ENCODE results near the gene CLSTN2.

CLSTN2 gene

DNA sequence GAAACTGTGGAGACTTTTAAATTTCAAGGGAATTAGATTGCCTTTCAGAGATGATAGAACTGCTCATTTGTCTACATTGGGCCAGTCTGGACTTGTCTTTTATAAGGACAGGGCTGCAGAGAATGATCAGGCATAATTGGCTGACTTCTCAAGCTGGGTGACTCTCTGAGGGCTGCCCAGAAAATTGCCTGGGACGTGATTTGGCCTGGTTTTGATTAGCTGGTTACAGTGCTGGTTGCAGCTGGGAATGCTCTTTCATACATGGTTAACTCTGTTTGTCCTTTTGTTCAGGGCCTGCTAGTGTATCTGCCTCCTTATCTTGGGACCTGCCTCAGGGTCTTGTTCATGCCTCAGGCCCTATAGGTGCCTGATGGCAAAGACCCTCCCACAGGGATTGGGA is 245.6 kb downstream of the CLSTN2 start:
- no peak overlapping the region for H3K4me2 ChIP-seq (ENCODE audit: insufficient read depth, low read length, poor library complexity, severe bottlenecking)
- no peaks in the 10 kb centered on the region for H3K79me1 ChIP-seq (ENCODE audit: low read depth, low read length)
- WGBS, 2 donors (ENCODE audit: extremely low coverage in 2 of 2, insufficient read length in 2 of 2, insufficient replicate concordance in 1 of 2): no CpG with 5 or more reads among the region's 1 CpG
- no peak overlapping the region for H2AFZ ChIP-seq (ENCODE audit: low read length)
- H3K27ac ChIP-seq (replicated peaks; ENCODE audit: low read length): no peak overlapping the region
- no peak overlapping the region for H2BK12ac ChIP-seq (ENCODE audit: low read length)
- no peak overlapping the region for H2BK120ac ChIP-seq (ENCODE audit: low read depth, low read length)
- no peak overlapping the region for H4K91ac ChIP-seq (ENCODE audit: low read depth, low read length, poor library complexity)
- H3K14ac ChIP-seq (ENCODE audit: low read length): no peak overlapping the region
- H2BK5ac ChIP-seq (ENCODE audit: low read length): no peak overlapping the region
- H4K8ac ChIP-seq (ENCODE audit: low read depth, low read length): no peak overlapping the region
- no peaks in the 10 kb centered on the region for H3K4me1 ChIP-seq (ENCODE audit: control insufficient read depth in 2 of 2, insufficient read depth in 1 of 2, low read depth in 1 of 2, low read length in 2 of 2)
- H3K9ac ChIP-seq (ENCODE audit: low read depth, low read length, poor library complexity): no peak overlapping the region
- H3K9me3 ChIP-seq (replicated peaks in 1 of 2; ENCODE audit: control insufficient read depth in 2 of 2, insufficient read depth in 1 of 2, low read depth in 1 of 2, low read length in 2 of 2): no peaks in the 10 kb centered on the region
- no peak overlapping the region for H3K18ac ChIP-seq (ENCODE audit: low read length)
- H2BK15ac ChIP-seq (ENCODE audit: low read length): no peak overlapping the region
- no peak for DNase-seq (ENCODE audit: low spot score)
- H3K4me3 ChIP-seq (ENCODE audit: low read length in 2 of 2): no peak overlapping the region
- H3K36me3 ChIP-seq (replicated peaks in 1 of 2; ENCODE audit: control insufficient read depth in 2 of 2, insufficient read depth in 2 of 2, low read length in 2 of 2): no peaks in the 10 kb centered on the region
- H3K4ac ChIP-seq (ENCODE audit: low read length): no peak overlapping the region
- H3K23ac ChIP-seq (ENCODE audit: low read depth, low read length, poor library complexity): no peak overlapping the region
- no peak overlapping the region for H2AK5ac ChIP-seq (ENCODE audit: low read depth, low read length)
- peaks cover 0 to 2% (median 0%) of the 10 kb centered on the region in 3 experiments for H3K27me3 ChIP-seq (ENCODE audit: control insufficient read depth in 3 of 3, insufficient read depth in 3 of 3, low read depth in 1 of 3, low read length in 3 of 3)

GRCh38 chr3:140185375-140185774 is 250.4 kb downstream of the CLSTN2 start:
- Histone ChIP-seq H3K18ac (ENCODE audit: low read length) (no peak overlapping the region), H3K9me3 (replicated peaks in 1 of 2; ENCODE audit: control insufficient read depth in 2 of 2, insufficient read depth in 1 of 2, low read depth in 1 of 2, low read length in 2 of 2) (no peaks in the 10 kb centered on the region), H3K4ac (ENCODE audit: low read length) (no peak overlapping the region), H2BK12ac (ENCODE audit: low read length) (no peak overlapping the region), H3K27ac (replicated peaks; ENCODE audit: low read length) (no peak overlapping the region), H3K9ac (ENCODE audit: low read depth, low read length, poor library complexity) (no peak overlapping the region), H3K4me1 (ENCODE audit: control insufficient read depth in 2 of 2, insufficient read depth in 1 of 2, low read depth in 1 of 2, low read length in 2 of 2) (no peaks in the 10 kb centered on the region), H4K8ac (ENCODE audit: low read depth, low read length) (no peak overlapping the region), H3K23ac (ENCODE audit: low read depth, low read length, poor library complexity) (no peak overlapping the region), H2BK120ac (ENCODE audit: low read depth, low read length) (no peak overlapping the region), H3K36me3 (replicated peaks in 1 of 2; ENCODE audit: control insufficient read depth in 2 of 2, insufficient read depth in 2 of 2, low read length in 2 of 2) (no peaks in the 10 kb centered on the region), H3K79me1 (ENCODE audit: low read depth, low read length) (no peaks in the 10 kb centered on the region), H2BK5ac (ENCODE audit: low read length) (no peak overlapping the region), H2BK15ac (ENCODE audit: low read length) (no peak overlapping the region), H3K27me3 (ENCODE audit: control insufficient read depth in 3 of 3, insufficient read depth in 3 of 3, low read depth in 1 of 3, low read length in 3 of 3) (peaks cover 0 to 2% (median 0%) of the 10 kb centered on the region in 3 experiments), H3K4me2 (ENCODE audit: insufficient read depth, low read length, poor library complexity, severe bottlenecking) (no peak overlapping the region), H3K4me3 (ENCODE audit: low read length in 2 of 2) (no peak overlapping the region), H2AFZ (ENCODE audit: low read length) (no peak overlapping the region), H4K91ac (ENCODE audit: low read depth, low read length, poor library complexity) (no peak overlapping the region), H2AK5ac (ENCODE audit: low read depth, low read length) (no peak overlapping the region), H3K14ac (ENCODE audit: low read length) (no peak overlapping the region)
- no peak for DNase-seq (ENCODE audit: low spot score)
- WGBS, 2 donors (ENCODE audit: extremely low coverage in 2 of 2, insufficient read length in 2 of 2, insufficient replicate concordance in 1 of 2): no CpG with 5 or more reads among the region's 4 CpGs

GRCh38 chr3:140186421-140186920 is 251.5 kb downstream of the CLSTN2 start:
- no peak overlapping the region for H2BK120ac ChIP-seq (ENCODE audit: low read depth, low read length)
- no peaks in the 10 kb centered on the region for H3K9me3 ChIP-seq (replicated peaks in 1 of 2; ENCODE audit: control insufficient read depth in 2 of 2, insufficient read depth in 1 of 2, low read depth in 1 of 2, low read length in 2 of 2)
- no peak overlapping the region for H2AFZ ChIP-seq (ENCODE audit: low read length)
- no peak overlapping the region for H3K23ac ChIP-seq (ENCODE audit: low read depth, low read length, poor library complexity)
- no peak overlapping the region for H3K18ac ChIP-seq (ENCODE audit: low read length)
- no peaks in the 10 kb centered on the region for H3K27me3 ChIP-seq (ENCODE audit: control insufficient read depth in 3 of 3, insufficient read depth in 3 of 3, low read depth in 1 of 3, low read length in 3 of 3)
- no peak overlapping the region for H3K14ac ChIP-seq (ENCODE audit: low read length)
- H3K9ac ChIP-seq (ENCODE audit: low read depth, low read length, poor library complexity): no peak overlapping the region
- DNase-seq (ENCODE audit: low spot score): no peak
- no peak overlapping the region for H2BK5ac ChIP-seq (ENCODE audit: low read length)
- H3K4ac ChIP-seq (ENCODE audit: low read length): no peak overlapping the region
- no peaks in the 10 kb centered on the region for H3K36me3 ChIP-seq (replicated peaks in 1 of 2; ENCODE audit: control insufficient read depth in 2 of 2, insufficient read depth in 2 of 2, low read length in 2 of 2)
- no peaks in the 10 kb centered on the region for H3K79me1 ChIP-seq (ENCODE audit: low read depth, low read length)
- no peak overlapping the region for H2BK12ac ChIP-seq (ENCODE audit: low read length)
- H2BK15ac ChIP-seq (ENCODE audit: low read length): no peak overlapping the region
- no peak overlapping the region for H4K8ac ChIP-seq (ENCODE audit: low read depth, low read length)
- no peak overlapping the region for H4K91ac ChIP-seq (ENCODE audit: low read depth, low read length, poor library complexity)
- no peaks in the 10 kb centered on the region for H3K4me1 ChIP-seq (ENCODE audit: control insufficient read depth in 2 of 2, insufficient read depth in 1 of 2, low read depth in 1 of 2, low read length in 2 of 2)
- no peak overlapping the region for H2AK5ac ChIP-seq (ENCODE audit: low read depth, low read length)
- H3K27ac ChIP-seq (replicated peaks; ENCODE audit: low read length): no peak overlapping the region
- no peak overlapping the region for H3K4me3 ChIP-seq (ENCODE audit: low read length in 2 of 2)
- no peak overlapping the region for H3K4me2 ChIP-seq (ENCODE audit: insufficient read depth, low read length, poor library complexity, severe bottlenecking)

DNA sequence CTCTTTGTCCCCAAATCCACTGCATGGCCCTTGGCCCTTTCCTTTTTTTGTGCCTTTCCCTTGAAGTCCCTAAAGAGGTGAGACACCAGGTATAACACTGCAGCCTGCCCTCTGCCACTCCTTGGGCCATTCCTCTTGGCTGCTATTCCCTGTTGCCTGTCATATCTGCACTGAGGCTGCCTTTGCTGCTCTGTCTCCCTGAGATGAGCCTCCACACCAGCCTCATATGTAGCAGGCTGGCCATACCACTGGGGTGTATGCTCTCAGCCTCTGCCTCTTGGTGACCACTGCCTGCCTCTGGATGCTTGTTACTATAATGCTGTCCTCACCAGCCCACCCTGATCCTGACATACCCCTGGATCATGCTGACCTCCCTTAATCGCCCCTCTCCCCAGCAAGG is 252.0 kb downstream of the CLSTN2 start:
- Histone ChIP-seq H3K4me2 (ENCODE audit: insufficient read depth, low read length, poor library complexity, severe bottlenecking) (no peak overlapping the region), H3K36me3 (replicated peaks in 1 of 2; ENCODE audit: control insufficient read depth in 2 of 2, insufficient read depth in 2 of 2, low read length in 2 of 2) (no peaks in the 10 kb centered on the region), H2BK120ac (ENCODE audit: low read depth, low read length) (no peak overlapping the region), H2BK12ac (ENCODE audit: low read length) (no peak overlapping the region), H3K14ac (ENCODE audit: low read length) (no peak overlapping the region), H3K23ac (ENCODE audit: low read depth, low read length, poor library complexity) (no peak overlapping the region), H2AK5ac (ENCODE audit: low read depth, low read length) (no peak overlapping the region), H3K4ac (ENCODE audit: low read length) (no peak overlapping the region), H4K8ac (ENCODE audit: low read depth, low read length) (no peak overlapping the region), H3K27ac (replicated peaks; ENCODE audit: low read length) (no peak overlapping the region), H2BK15ac (ENCODE audit: low read length) (no peak overlapping the region), H2AFZ (ENCODE audit: low read length) (no peak overlapping the region), H3K4me3 (ENCODE audit: low read length in 2 of 2) (no peak overlapping the region), H2BK5ac (ENCODE audit: low read length) (no peak overlapping the region), H3K4me1 (ENCODE audit: control insufficient read depth in 2 of 2, insufficient read depth in 1 of 2, low read depth in 1 of 2, low read length in 2 of 2) (no peaks in the 10 kb centered on the region), H3K79me1 (ENCODE audit: low read depth, low read length) (no peaks in the 10 kb centered on the region), H3K18ac (ENCODE audit: low read length) (no peak overlapping the region), H3K27me3 (ENCODE audit: control insufficient read depth in 3 of 3, insufficient read depth in 3 of 3, low read depth in 1 of 3, low read length in 3 of 3) (no peaks in the 10 kb centered on the region), H4K91ac (ENCODE audit: low read depth, low read length, poor library complexity) (no peak overlapping the region), H3K9ac (ENCODE audit: low read depth, low read length, poor library complexity) (no peak overlapping the region), H3K9me3 (replicated peaks in 1 of 2; ENCODE audit: control insufficient read depth in 2 of 2, insufficient read depth in 1 of 2, low read depth in 1 of 2, low read length in 2 of 2) (no peaks in the 10 kb centered on the region)
- WGBS, 2 donors (ENCODE audit: extremely low coverage in 2 of 2, insufficient read length in 2 of 2, insufficient replicate concordance in 1 of 2): no CpG with 5 or more reads among the region's 1 CpG
- no peak for DNase-seq (ENCODE audit: low spot score)

All from neuronal stem cell (in vitro differentiated cells).